Measurements from ENCODE around the gene CYP27C1.

CYP27C1 gene

GRCh38 chr2:127195140-127196074 is 24.7 kb downstream of the CYP27C1 start:
- no peak for TF ChIP-seq CTCF (IDR thresholded peaks at IDR 0.05; ENCODE audit: low read depth, low read length)
- H3K9me3 ChIP-seq: no peaks in the 10 kb centered on the region
- no peaks in the 10 kb centered on the region for H3K36me3 ChIP-seq
- no peak for DNase-seq
- H3K4me1 ChIP-seq: no peaks in the 10 kb centered on the region
- no peaks in the 10 kb centered on the region for H3K27me3 ChIP-seq
- H3K4me3 ChIP-seq (ENCODE audit: low read depth, low read length): no peak overlapping the region

GRCh38 chr2:127194447-127194846 is 25.7 kb downstream of the CYP27C1 start:
- no peaks in the 10 kb centered on the region for H3K9me3 ChIP-seq
- no peaks in the 10 kb centered on the region for H3K27me3 ChIP-seq
- H3K4me3 ChIP-seq (ENCODE audit: low read depth, low read length): no peak overlapping the region
- no peak for DNase-seq
- no peaks in the 10 kb centered on the region for H3K4me1 ChIP-seq
- no peak for TF ChIP-seq CTCF (IDR thresholded peaks at IDR 0.05; ENCODE audit: low read depth, low read length)
- H3K36me3 ChIP-seq: no peaks in the 10 kb centered on the region

GRCh38 chr2:127193967-127194280 is 26.2 kb downstream of the CYP27C1 start:
- no peaks in the 10 kb centered on the region for H3K36me3 ChIP-seq
- no peak for TF ChIP-seq CTCF (IDR thresholded peaks at IDR 0.05; ENCODE audit: low read depth, low read length)
- H3K4me3 ChIP-seq (ENCODE audit: low read depth, low read length): no peak overlapping the region
- H3K27me3 ChIP-seq: no peaks in the 10 kb centered on the region
- no peak for DNase-seq
- H3K4me1 ChIP-seq: no peaks in the 10 kb centered on the region
- H3K9me3 ChIP-seq: no peaks in the 10 kb centered on the region

GRCh38 chr2:127193164-127193966 is 26.7 kb downstream of the CYP27C1 start:
- no peak for DNase-seq
- no peaks in the 10 kb centered on the region for H3K4me1 ChIP-seq

GRCh38 chr2:127191331-127192219 is 28.5 kb downstream of the CYP27C1 start:
- Histone ChIP-seq H3K36me3 (no peaks in the 10 kb centered on the region), H3K9me3 (no peaks in the 10 kb centered on the region), H3K4me3 (ENCODE audit: low read depth, low read length) (no peak overlapping the region), H3K27me3 (no peaks in the 10 kb centered on the region), H3K4me1 (no peaks in the 10 kb centered on the region)
- no peak for DNase-seq
- no peak for TF ChIP-seq CTCF (IDR thresholded peaks at IDR 0.05; ENCODE audit: low read depth, low read length)

More at GRCh38 chr2:127193164-127193966, 26.7 kb downstream of the CYP27C1 start:
- Histone ChIP-seq H3K4me3 (ENCODE audit: low read depth, low read length) (no peak overlapping the region), H3K27me3 (no peaks in the 10 kb centered on the region), H3K9me3 (no peaks in the 10 kb centered on the region), H3K36me3 (no peaks in the 10 kb centered on the region)
- no peak for TF ChIP-seq CTCF (IDR thresholded peaks at IDR 0.05; ENCODE audit: low read depth, low read length)

Data from BE2C (cell line).